GM18526 (cell line): Measurements from ENCODE around the gene SMOC1.

Experiments used
- POLR2A ChIP-seq: IDR thresholded peaks from 3 replicates; pipeline ENCODE4 v1.6.1; 2011; ENCODE audit not compliant: insufficient read length; ENCODE audit errors: extremely low read depth

Gene SMOC1

GRCh38 chr14:70034257-70034656, 155.0 kb downstream of the SMOC1 start:
- no peak for TF ChIP-seq POLR2A

GRCh38 chr14:70036665-70037064, 157.4 kb downstream of the SMOC1 start:
- no peak for TF ChIP-seq POLR2A

- TF ChIP-seq POLR2A: no peak
Measured at GRCh38 chr14:70043001-70043400, 163.8 kb downstream of the SMOC1 start.

- TF ChIP-seq POLR2A: no peak
Measured at GRCh38 chr14:70045310-70045709, 166.1 kb downstream of the SMOC1 start.

- TF ChIP-seq POLR2A: no peak
Measured at GRCh38 chr14:70045844-70046535, 166.8 kb downstream of the SMOC1 start.

GRCh38 chr14:70047598-70048312, 168.5 kb downstream of the SMOC1 start:
- TF ChIP-seq POLR2A: no peak

GRCh38 chr14:70048313-70048654, 169.1 kb downstream of the SMOC1 start:
- no peak for TF ChIP-seq POLR2A

GRCh38 chr14:70049605-70050004, 170.4 kb downstream of the SMOC1 start:
- TF ChIP-seq POLR2A: no peak

GRCh38 chr14:70050136-70050535, 170.9 kb downstream of the SMOC1 start:
- TF ChIP-seq POLR2A: no peak

GRCh38 chr14:70052990-70053389, 173.8 kb downstream of the SMOC1 start:
- TF ChIP-seq POLR2A: no peak

GRCh38 chr14:70057519-70058136, 178.4 kb downstream of the SMOC1 start:
- TF ChIP-seq POLR2A: no peak

GRCh38 chr14:70059545-70059944, 180.3 kb downstream of the SMOC1 start:
- no peak for TF ChIP-seq POLR2A

GRCh38 chr14:70061108-70061507, 181.9 kb downstream of the SMOC1 start:
- no peak for TF ChIP-seq POLR2A

GRCh38 chr14:70064136-70064865, 185.1 kb downstream of the SMOC1 start:
- TF ChIP-seq POLR2A: no peak

GRCh38 chr14:70067810-70068209, 188.6 kb downstream of the SMOC1 start:
- no peak for TF ChIP-seq POLR2A

- no peak for TF ChIP-seq POLR2A
Measured at GRCh38 chr14:70069186-70069585, 190.0 kb downstream of the SMOC1 start.
